Embryonic facial prominence (tissue), 1 donor: ENCODE data around the gene ARHGEF16.

Experiments used
- DNase-seq: peaks from one replicate; pipeline ENCODE4 v3.0.0-alpha.2; 2016; ENCODE audit errors: extremely low spot score

The ARHGEF16 gene

GRCh38 chr1:3438661-3439180 lies 15.7 kb upstream of the ARHGEF16 start:
- DNase-seq, result no peak

GRCh38 chr1:3439346-3440299 lies 14.8 kb upstream of the ARHGEF16 start:
- DNase-seq, result no peak

GRCh38 chr1:3440300-3440681 lies 14.2 kb upstream of the ARHGEF16 start:
- no peak for DNase-seq

- DNase-seq, result no peak
Measured at GRCh38 chr1:3440711-3441409, 13.6 kb upstream of the ARHGEF16 start.

- DNase-seq, result no peak
Measured at GRCh38 chr1:3441410-3441847, 13.0 kb upstream of the ARHGEF16 start.

GRCh38 chr1:3441880-3442279 lies 12.6 kb upstream of the ARHGEF16 start:
- DNase-seq, result no peak

GRCh38 chr1:3442331-3442730 lies 12.1 kb upstream of the ARHGEF16 start:
- DNase-seq, result no peak

- no peak for DNase-seq
Measured at GRCh38 chr1:3442901-3443300, 11.6 kb upstream of the ARHGEF16 start.

- no peak for DNase-seq
Measured at GRCh38 chr1:3443807-3444206, 10.7 kb upstream of the ARHGEF16 start.

- no peak for DNase-seq
Measured at GRCh38 chr1:3444298-3444697, 10.2 kb upstream of the ARHGEF16 start.

- DNase-seq, result no peak
Measured at GRCh38 chr1:3444736-3445135, 9.7 kb upstream of the ARHGEF16 start.

GRCh38 chr1:3450202-3450863 lies 4.1 kb upstream of the ARHGEF16 start:
- no peak for DNase-seq

- DNase-seq, result no peak
Measured at GRCh38 chr1:3450983-3451382, 3.5 kb upstream of the ARHGEF16 start.

- DNase-seq, result no peak
Measured at GRCh38 chr1:3451994-3452865, 2.2 kb upstream of the ARHGEF16 start.

- no peak for DNase-seq
Measured at GRCh38 chr1:3452866-3453175, 1.6 kb upstream of the ARHGEF16 start.

- DNase-seq, result no peak
Measured at GRCh38 chr1:3453203-3453761, 1.2 kb upstream of the ARHGEF16 start.

- no peak for DNase-seq
Measured at GRCh38 chr1:3454811-3455618, 550 bp downstream of the ARHGEF16 start.

- no peak for DNase-seq
Measured at GRCh38 chr1:3455670-3456448, 1.4 kb downstream of the ARHGEF16 start.

GRCh38 chr1:3456449-3456963 lies 2.0 kb downstream of the ARHGEF16 start:
- no peak for DNase-seq
